Osteoblast (primary cell): Measurements from ENCODE around the gene PPARG. TPM values are rescaled to one million over a fixed set of nuclear protein-coding genes. Genes with fewer than 3 reads are reported as not detected.

Source experiments
- DNase-seq: peaks from one replicate; pipeline ENCODE4 v3.0.0; 2011; ENCODE audit warnings: low spot score, mixed read lengths; ENCODE audit not compliant: insufficient read length; ENCODE audit errors: missing footprints
- H2AFZ ChIP-seq: 2 replicates; pipeline ENCODE4 v1.6.0; 2011; ENCODE audit warnings: mild to moderate bottlenecking, low read length
- H3K27ac ChIP-seq: 2 replicates; pipeline ENCODE4 v1.5.1; 2011; ENCODE audit warnings: mild to moderate bottlenecking, low read depth, low read length, moderate library complexity
- H3K27me3 ChIP-seq: 2 replicates; pipeline ENCODE4 v1.6.0; 2012; ENCODE audit warnings: mild to moderate bottlenecking, control low read depth, inconsistent platforms, low read length, moderate library complexity; ENCODE audit not compliant: insufficient read depth
- H3K36me3 ChIP-seq: 2 replicates; pipeline ENCODE4 v1.5.1; 2011; ENCODE audit warnings: mild to moderate bottlenecking, low read length, control low read depth, moderate library complexity; ENCODE audit not compliant: insufficient read depth
- H3K4me1 ChIP-seq: 2 replicates; pipeline ENCODE4 v1.5.1; 2011; ENCODE audit warnings: mild to moderate bottlenecking, low read length, control low read depth, moderate library complexity; ENCODE audit not compliant: insufficient read depth
- H3K4me2 ChIP-seq: 2 replicates; pipeline ENCODE4 v1.6.0; 2011; ENCODE audit warnings: mild to moderate bottlenecking, low read length; ENCODE audit not compliant: insufficient read depth
- H3K4me3 ChIP-seq: fragments of 200-600 bp; sonication (generic); 3 replicates; pipeline ENCODE4 v1.5.1; 2012; ENCODE audit warnings: mild to moderate bottlenecking, low read length, inconsistent platforms; ENCODE audit not compliant: insufficient read depth
- H3K79me2 ChIP-seq: 2 replicates; pipeline ENCODE4 v1.6.0; 2012; ENCODE audit warnings: mild to moderate bottlenecking, low read length, control low read depth, inconsistent platforms; ENCODE audit not compliant: insufficient read depth
- H3K9me3 ChIP-seq: 2 replicates; pipeline ENCODE4 v1.5.1; 2011; ENCODE audit warnings: low read depth, low read length, control low read depth
- H4K20me1 ChIP-seq: 2 replicates; pipeline ENCODE4 v1.6.0; 2012; ENCODE audit warnings: mild to moderate bottlenecking, low read length, control low read depth; ENCODE audit not compliant: insufficient read depth
- CTCF ChIP-seq: IDR thresholded peaks from 2 replicates; pipeline ENCODE4 v1.5.1; 2011; ENCODE audit warnings: mild to moderate bottlenecking, low read depth, low read length, moderate library complexity; ENCODE audit errors: extremely low read depth
- total RNA-seq: library from RNA; depleted of rRNA; stranded (reverse); fragments of >200 nt; gene quantifications from 2 replicates; pipeline ENCODE4 v1.2.3, GENCODE V29; 2012

PPARG gene
- total RNA-seq, 1 donor: 7.2 TPM

- Histone ChIP-seq H3K4me2 (no peak overlapping the region), H3K9me3 (no peaks in the 10 kb centered on the region), H3K79me2 (peaks cover 2% of the 10 kb centered on the region), H3K27ac (no peak overlapping the region), H3K4me3 (no peak overlapping the region), H2AFZ (no peak overlapping the region), H3K4me1 (no peaks in the 10 kb centered on the region), H3K36me3 (no peaks in the 10 kb centered on the region), H3K27me3 (peaks cover 7% of the 10 kb centered on the region), H4K20me1 (no peaks in the 10 kb centered on the region)
- no peak for DNase-seq
- no peak for TF ChIP-seq CTCF
These were observed 2.4 kb upstream of the PPARG start for GRCh38 chr3:12286504-12286903.

DNA sequence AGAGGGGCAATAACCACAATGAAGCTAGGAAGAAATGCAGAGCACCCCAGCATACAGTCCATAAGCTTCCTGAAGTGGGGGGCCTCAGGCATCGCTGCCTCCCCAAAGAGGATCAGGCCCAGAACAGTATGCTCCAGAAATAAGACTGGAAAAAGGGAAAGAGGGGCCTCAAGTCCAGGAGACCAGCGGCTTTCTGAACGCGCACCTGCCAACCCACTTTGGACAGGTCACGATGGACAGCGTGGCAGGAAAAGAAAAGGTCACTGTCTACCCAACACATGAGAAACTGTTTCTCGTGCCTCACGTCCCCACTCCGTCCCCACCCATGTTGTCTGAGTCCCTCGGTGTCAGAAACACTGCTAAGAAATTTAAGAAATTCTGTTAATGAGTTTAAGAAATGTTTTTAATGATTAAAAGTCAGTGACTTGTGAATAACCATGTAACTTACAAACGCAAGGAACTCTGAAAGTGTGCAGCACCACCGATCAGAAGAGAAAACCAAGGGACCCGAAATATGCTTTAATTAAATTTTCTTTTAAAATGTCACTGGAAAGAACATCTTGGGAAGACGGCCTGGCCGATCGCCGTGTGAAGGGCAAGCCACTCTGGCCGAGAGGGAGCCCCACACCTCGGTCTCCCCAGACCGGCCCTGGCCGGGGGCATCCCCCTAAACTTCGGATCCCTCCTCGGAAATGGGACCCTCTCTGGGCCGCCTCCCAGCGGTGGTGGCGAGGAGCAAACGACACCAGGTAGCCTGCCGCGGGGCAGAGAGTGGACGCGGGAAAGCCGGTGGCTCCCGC, 1.7 kb upstream of the PPARG start:
- Histone ChIP-seq H3K27me3 (peaks cover 7% of the 10 kb centered on the region), H3K79me2 (peaks cover 2% of the 10 kb centered on the region), H3K36me3 (no peaks in the 10 kb centered on the region), H2AFZ (peak overlapping the region; percentile 88), H3K9me3 (no peaks in the 10 kb centered on the region), H3K4me2 (peak overlapping the region; percentile 82), H4K20me1 (no peaks in the 10 kb centered on the region), H3K4me1 (no peaks in the 10 kb centered on the region), H3K4me3 (peak overlapping the region; percentile 70), H3K27ac (no peak overlapping the region)
- TF ChIP-seq CTCF: no peak
- DNase-seq: peak; percentile 69

DNA sequence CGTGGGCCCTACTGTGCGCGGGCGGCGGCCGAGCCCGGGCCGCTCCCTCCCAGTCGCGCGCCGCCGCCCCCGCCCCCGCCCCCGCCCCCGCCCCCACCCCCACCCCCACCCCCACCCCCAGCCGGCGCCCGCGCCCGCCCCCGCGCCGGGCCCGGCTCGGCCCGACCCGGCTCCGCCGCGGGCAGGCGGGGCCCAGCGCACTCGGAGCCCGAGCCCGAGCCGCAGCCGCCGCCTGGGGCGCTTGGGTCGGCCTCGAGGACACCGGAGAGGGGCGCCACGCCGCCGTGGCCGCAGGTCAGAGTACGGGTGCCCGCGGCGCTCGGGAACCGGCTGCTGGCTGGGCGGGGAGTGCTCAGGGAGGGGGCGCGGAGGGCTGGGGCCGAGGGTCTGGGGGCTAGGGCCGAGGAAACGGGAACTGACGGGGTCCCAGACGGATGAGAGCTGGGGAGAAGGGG, 1.1 kb upstream of the PPARG start:
- H3K9me3 ChIP-seq: no peaks in the 10 kb centered on the region
- no peak for TF ChIP-seq CTCF
- H2AFZ ChIP-seq: peak overlapping the region; percentile 86
- H3K27ac ChIP-seq: no peak overlapping the region
- DNase-seq: peak; percentile 91
- no peaks in the 10 kb centered on the region for H3K4me1 ChIP-seq
- H3K4me3 ChIP-seq: peak overlapping the region; percentile 79
- H4K20me1 ChIP-seq: no peaks in the 10 kb centered on the region
- peak overlapping the region; percentile 82 for H3K4me2 ChIP-seq
- peaks cover 7% of the 10 kb centered on the region for H3K27me3 ChIP-seq
- peaks cover 2% of the 10 kb centered on the region for H3K79me2 ChIP-seq
- H3K36me3 ChIP-seq: no peaks in the 10 kb centered on the region

GRCh38 chr3:12289524-12289923, 654 bp downstream of the PPARG start:
- Histone ChIP-seq H3K27me3 (peaks cover 7% of the 10 kb centered on the region), H2AFZ (no peak overlapping the region), H4K20me1 (no peaks in the 10 kb centered on the region), H3K4me3 (no peak overlapping the region), H3K4me2 (no peak overlapping the region), H3K27ac (no peak overlapping the region), H3K36me3 (no peaks in the 10 kb centered on the region), H3K4me1 (no peaks in the 10 kb centered on the region), H3K79me2 (peaks cover 2% of the 10 kb centered on the region), H3K9me3 (no peaks in the 10 kb centered on the region)
- DNase-seq: no peak
- TF ChIP-seq CTCF: no peak
